PC-9 (cell line): Measurements from ENCODE around the gene CHST11. TPM values are rescaled to one million over a fixed set of nuclear protein-coding genes. Genes with fewer than 3 reads are reported as not detected.

Experiments
- BruUV-seq: library from RNA; stranded (reverse); fragments of 400-500 nt; replicated peaks from 2 replicates; lab custom pipeline; 2021; lab: Mats Ljungman, UMichigan
- CTCF ChIA-PET: fragments of 300-600 bp; sonication (Branson Sonifier 250); formaldehyde crosslinking; loops from one replicate; lab custom pipeline; 2022; ENCODE audit warnings: antibody characterized with exemption; lab: Charles Lee
- POLR2A ChIA-PET: fragments of 300-600 bp; sonication (Branson Sonifier 250); formaldehyde crosslinking; loops from one replicate; lab custom pipeline; 2022; ENCODE audit warnings: antibody characterized with exemption; ENCODE audit not compliant: unreplicated experiment; lab: Charles Lee
- DNase-seq, 2 experiments: peaks; one replicate each; pipeline versions ENCODE4 v3.0.0 to v3.0.0-alpha.2; 2015 to 2022; ENCODE audit warnings: mixed read lengths in 1 of 2
- H2AFZ ChIP-seq: fragments of 200-600 bp; sonication (generic); 2 replicates; pipeline ENCODE4 v1.8.1; 2017; ENCODE audit warnings: antibody characterized with exemption
- H3F3A ChIP-seq: fragments of 200-600 bp; sonication (generic); 2 replicates; pipeline ENCODE4 v1.8.1; 2017; ENCODE audit warnings: antibody characterized with exemption, mild to moderate bottlenecking, low read depth; ENCODE audit not compliant: insufficient read depth
- H3K27ac ChIP-seq: fragments of 200-600 bp; sonication (generic); 2 replicates; pipeline ENCODE4 v1.6.1; 2016; ENCODE audit warnings: mixed run types
- H3K27me3 ChIP-seq: fragments of 200-600 bp; sonication (generic); 2 replicates; pipeline ENCODE4 v1.6.1; 2016; ENCODE audit warnings: low read depth, mixed run types; ENCODE audit not compliant: insufficient read depth
- H3K36me3 ChIP-seq: fragments of 200-600 bp; sonication (generic); 2 replicates; pipeline ENCODE4 v1.6.1; 2016; ENCODE audit warnings: low read depth, mixed run types
- H3K4me1 ChIP-seq: fragments of 200-600 bp; sonication (generic); replicated peaks from 2 replicates; pipeline ENCODE4 v1.6.1; 2016; ENCODE audit warnings: mixed run types; ENCODE audit not compliant: insufficient read depth
- H3K4me2 ChIP-seq: fragments of 200-600 bp; sonication (generic); 2 replicates; pipeline ENCODE4 v1.6.1; 2017; ENCODE audit warnings: mixed run types
- H3K4me3 ChIP-seq: fragments of 200-600 bp; sonication (generic); 2 replicates; pipeline ENCODE4 v1.6.1; 2016; ENCODE audit warnings: mixed run types
- H3K79me2 ChIP-seq: fragments of 200-600 bp; sonication (generic); 2 replicates; pipeline ENCODE4 v1.6.1; 2017; ENCODE audit warnings: low read depth, mixed run types
- H3K9me2 ChIP-seq: fragments of 200-600 bp; sonication (generic); 2 replicates; pipeline ENCODE4 v1.8.1; 2017; ENCODE audit warnings: mild to moderate bottlenecking; ENCODE audit not compliant: insufficient read depth
- H3K9me3 ChIP-seq: fragments of 200-600 bp; sonication (generic); 2 replicates; pipeline ENCODE4 v1.8.1; 2016; ENCODE audit warnings: low read depth; ENCODE audit not compliant: insufficient read depth
- H4K20me1 ChIP-seq: fragments of 200-600 bp; sonication (generic); 2 replicates; pipeline ENCODE4 v1.8.1; 2017; ENCODE audit not compliant: insufficient read depth
- CTCF ChIP-seq: fragments of 200-600 bp; sonication (generic); conservative IDR thresholded peaks from 2 replicates; pipeline ENCODE4 v1.6.1; 2017; ENCODE audit warnings: mixed run types, antibody characterized with exemption, mild to moderate bottlenecking, moderate library complexity
- EZH2 ChIP-seq: fragments of 200-600 bp; sonication (generic); IDR thresholded peaks from 2 replicates; pipeline ENCODE4 v1.8.0; 2017; ENCODE audit warnings: antibody characterized with exemption, low read depth
- intact Hi-C: fragments of 100-400 bp; cut with micrococcal nuclease; formaldehyde crosslinking; loops from one replicate; pipeline ENCODE4 v1.10.0; 2022; ENCODE audit not compliant: unreplicated experiment
- total RNA-seq: library from RNA; stranded (reverse); gene quantifications from 2 replicates; pipeline ENCODE4 v1.2.3, GENCODE V29; 2021

Gene CHST11
- total RNA-seq, 1 experiment from 2014 or later = 39.9 TPM

GRCh38 chr12:104626069-104626837 lies 169.5 kb downstream of the CHST11 start:
- Histone ChIP-seq H3K9me2 (no peaks in the 10 kb centered on the region), H3K9me3 (no peaks in the 10 kb centered on the region), H3K4me3 (no peak overlapping the region), H3K36me3 (no peaks in the 10 kb centered on the region), H3K4me1 (no peaks in the 10 kb centered on the region), H2AFZ (no peak overlapping the region), H3K79me2 (peaks cover 88% of the 10 kb centered on the region), H3K27me3 (no peaks in the 10 kb centered on the region), H4K20me1 (peaks cover 12% of the 10 kb centered on the region; the same call in 1 of the 2 replicates), H3K4me2 (no peak overlapping the region), H3K27ac (no peak overlapping the region), H3F3A (peaks cover 17% of the 10 kb centered on the region; the same call in 1 of the 2 replicates)
- DNase-seq = no peak
- CTCF ChIA-PET = no interaction called here
- TF ChIP-seq EZH2 (no peak), CTCF (no peak)
- intact Hi-C loops = no loop called here
- POLR2A ChIA-PET = interaction anchor here (0.7 kb wide), 1 partner anchor 159 kb away, joined by 5 read pairs; no protein-coding TSS in a partner anchor
- BruUV-seq = no TSS peak

GRCh38 chr12:104627231-104627989 lies 170.7 kb downstream of the CHST11 start:
- H3K36me3 ChIP-seq = no peaks in the 10 kb centered on the region
- no peaks in the 10 kb centered on the region for H3K9me2 ChIP-seq
- no peak overlapping the region for H3K27ac ChIP-seq
- H3K4me3 ChIP-seq = no peak overlapping the region
- no peaks in the 10 kb centered on the region for H3K9me3 ChIP-seq
- H2AFZ ChIP-seq = no peak overlapping the region
- H4K20me1 ChIP-seq = peaks cover 10% of the 10 kb centered on the region; the same call in 1 of the 2 replicates
- peaks cover 15% of the 10 kb centered on the region; the same call in 1 of the 2 replicates for H3F3A ChIP-seq
- no peak for DNase-seq
- no peak overlapping the region for H3K4me2 ChIP-seq
- TF ChIP-seq EZH2 (no peak), CTCF (no peak)
- peaks cover 87% of the 10 kb centered on the region for H3K79me2 ChIP-seq
- no TSS peak for BruUV-seq
- no peaks in the 10 kb centered on the region for H3K4me1 ChIP-seq
- ChIA-PET POLR2A (no interaction called here), CTCF (no interaction called here)
- no peaks in the 10 kb centered on the region for H3K27me3 ChIP-seq
- intact Hi-C loops = no loop called here

- POLR2A ChIA-PET = interaction anchor here (0.9 kb wide), 1 partner anchor 83 kb away, joined by 3 read pairs; no protein-coding TSS in a partner anchor
- no TSS peak for BruUV-seq
- no peaks in the 10 kb centered on the region for H3K9me3 ChIP-seq
- H3K4me3 ChIP-seq = no peak overlapping the region
- no peak overlapping the region for H3K27ac ChIP-seq
- no peak for DNase-seq
- peaks cover 7% of the 10 kb centered on the region; the same call in 1 of the 2 replicates for H3F3A ChIP-seq
- H4K20me1 ChIP-seq = peaks cover 4% of the 10 kb centered on the region; the same call in 1 of the 2 replicates
- H3K79me2 ChIP-seq = peaks cover 86% of the 10 kb centered on the region
- TF ChIP-seq CTCF (no peak), EZH2 (no peak)
- H3K36me3 ChIP-seq = no peaks in the 10 kb centered on the region
- no peaks in the 10 kb centered on the region for H3K27me3 ChIP-seq
- no peaks in the 10 kb centered on the region for H3K4me1 ChIP-seq
- no peaks in the 10 kb centered on the region for H3K9me2 ChIP-seq
- H3K4me2 ChIP-seq = no peak overlapping the region
- H2AFZ ChIP-seq = no peak overlapping the region
- intact Hi-C loops = no loop called here
- CTCF ChIA-PET = no interaction called here
Observed at GRCh38 chr12:104627990-104628830, 171.5 kb downstream of the CHST11 start.
